Colon (tissue), 2 donors: Measurements from ENCODE around the gene EDDM3A.
A peak's percentile ranks its signal among the peaks of the same experiment; 100 is the strongest.

Experiments
- FAIRE-seq: peaks from 2 replicates; lab custom pipeline; 2012; peaks lifted over from hg19 to GRCh38; lab: Jason Lieb, UNC
- donor health status: control.
- donor health status: control.

The EDDM3A gene

GRCh38 chr14:20789230-20789813 lies 43.6 kb downstream of the EDDM3A start:
- peak; percentile 76 for FAIRE-seq

DNA sequence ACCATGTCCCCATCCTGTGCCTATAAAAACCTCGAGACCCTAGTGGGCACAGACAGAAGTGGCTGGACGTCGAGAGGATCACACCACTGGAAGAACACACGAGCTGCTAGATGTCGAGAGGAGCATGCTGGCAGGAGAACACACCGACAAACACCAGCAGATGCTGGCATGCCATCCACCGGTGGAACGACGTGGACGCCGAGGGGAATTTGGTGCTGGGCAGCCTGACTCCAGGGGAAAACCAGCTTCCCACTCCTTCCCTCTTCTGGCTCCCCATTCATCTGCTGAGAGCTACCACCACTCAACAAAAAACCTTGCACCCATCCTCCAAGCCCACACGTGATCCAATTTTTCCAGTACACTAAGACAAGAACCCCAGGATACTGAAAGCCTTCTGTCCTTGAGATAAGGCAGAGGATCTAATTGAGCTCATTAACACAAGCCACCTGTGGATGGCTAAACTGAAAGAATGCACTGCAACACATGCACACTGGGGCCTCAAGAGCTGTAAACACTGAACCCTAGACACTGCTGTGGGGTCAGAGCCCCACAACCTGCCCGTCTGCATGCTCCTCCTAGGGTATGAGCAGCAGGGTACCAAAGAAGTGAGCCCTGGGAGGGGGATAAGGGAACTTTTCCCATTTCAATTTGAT lies 44.9 kb downstream of the EDDM3A start:
- no peak for FAIRE-seq

DNA sequence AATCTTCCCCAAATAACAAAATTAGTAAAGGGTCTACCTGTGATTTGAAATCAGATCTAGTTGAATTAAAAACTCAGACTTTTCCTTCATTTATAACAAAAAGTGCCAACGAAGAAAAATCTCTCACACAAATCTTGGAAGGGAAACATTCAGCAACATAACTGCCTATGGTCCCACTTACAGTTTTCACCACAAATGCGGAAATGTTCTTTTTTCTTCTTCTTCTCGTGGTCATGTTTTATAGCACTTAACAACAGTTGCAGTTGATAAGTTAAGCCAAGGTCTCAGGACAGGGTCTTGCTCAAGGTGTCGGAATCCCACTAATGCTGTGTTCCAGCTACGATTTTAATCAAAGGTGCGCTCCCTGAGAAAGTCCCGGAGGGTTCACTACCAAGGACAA lies 45.5 kb downstream of the EDDM3A start:
- no peak for FAIRE-seq

DNA sequence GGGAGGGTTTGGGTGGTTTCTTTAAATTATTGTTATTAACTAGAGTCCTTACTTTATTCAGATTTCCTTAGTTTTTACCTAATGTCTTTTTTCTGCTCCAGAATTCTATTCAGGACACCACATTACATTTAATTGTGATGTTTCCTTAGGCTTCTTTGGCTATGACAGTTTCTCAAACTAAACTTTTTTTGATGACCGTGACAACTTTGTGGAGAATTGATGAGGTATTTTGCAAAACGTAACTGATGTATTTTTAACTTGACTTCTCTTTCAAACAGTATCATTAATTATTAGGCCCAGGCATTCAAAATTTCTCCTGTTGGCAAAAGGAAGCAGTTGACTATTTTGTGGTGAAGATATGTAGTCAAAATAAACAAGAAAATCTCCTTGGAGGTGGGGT lies 45.9 kb downstream of the EDDM3A start:
- FAIRE-seq = no peak

- FAIRE-seq = no peak
Measured at GRCh38 chr14:20792556-20792955, 46.9 kb downstream of the EDDM3A start.

GRCh38 chr14:20794644-20795369 lies 49.1 kb downstream of the EDDM3A start:
- no peak for FAIRE-seq

DNA sequence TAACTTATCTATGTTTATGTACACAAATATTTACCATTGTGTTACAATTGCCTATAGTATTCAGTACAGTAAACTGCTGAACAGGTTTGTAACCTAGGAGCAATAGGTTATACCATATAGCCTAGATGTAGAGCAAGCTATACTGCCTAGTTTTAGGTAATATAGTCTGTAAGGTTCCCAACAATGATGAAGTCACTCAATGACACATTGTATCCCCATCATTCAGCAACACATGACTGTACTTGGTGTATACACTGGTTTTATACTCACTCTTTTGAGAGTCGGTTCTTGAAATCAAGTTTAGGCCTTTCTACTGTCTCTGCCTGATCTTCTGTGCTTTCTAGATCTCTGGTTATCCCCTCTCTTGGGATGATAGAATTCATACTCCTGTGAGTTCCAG lies 51.5 kb downstream of the EDDM3A start:
- FAIRE-seq = no peak
